Forelimb muscle (tissue), 1 donor: ENCODE measurements around the gene TMPRSS12. TPM values are rescaled to one million over a fixed set of nuclear protein-coding genes. Genes with fewer than 3 reads are reported as not detected.
"Not testable (repeated sequence)": the region's sequence is repeated elsewhere in the genome, so short reads cannot be mapped to it uniquely, and the experiment has no call there.

ENCODE experiments used
- DNase-seq: peaks from one replicate; pipeline ENCODE4 v3.0.0-alpha.2; 2013; ENCODE audit warnings: low read depth
- polyA plus RNA-seq: library from polyadenylated mRNA; unstranded; fragments of 120-200 nt; gene quantifications from one replicate; pipeline ENCODE4 v1.2.1, GENCODE V29; 2013; ENCODE audit not compliant: insufficient read length

TMPRSS12 gene
- polyA plus RNA-seq, 1 donor, result 0.04 TPM

DNA sequence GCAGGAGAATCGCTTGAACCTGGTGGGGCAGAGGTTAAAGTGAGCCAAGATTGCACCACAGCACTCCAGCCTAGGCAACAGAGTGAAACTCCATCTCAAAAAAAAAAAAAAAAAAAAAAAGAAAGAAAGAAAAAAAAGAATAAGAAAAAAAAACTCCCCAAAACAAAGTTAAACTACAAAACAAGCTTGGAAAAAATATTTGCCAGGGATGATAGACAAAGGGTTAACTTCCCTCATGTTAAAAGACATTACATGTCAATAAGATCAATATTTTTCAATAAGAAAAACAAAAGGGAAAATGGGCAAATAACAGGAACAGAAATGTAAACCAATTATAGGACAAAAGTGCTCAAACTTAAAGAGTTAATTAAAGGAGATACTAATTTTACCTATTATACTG, 83.2 kb downstream of the TMPRSS12 start:
- no peak for DNase-seq

DNA sequence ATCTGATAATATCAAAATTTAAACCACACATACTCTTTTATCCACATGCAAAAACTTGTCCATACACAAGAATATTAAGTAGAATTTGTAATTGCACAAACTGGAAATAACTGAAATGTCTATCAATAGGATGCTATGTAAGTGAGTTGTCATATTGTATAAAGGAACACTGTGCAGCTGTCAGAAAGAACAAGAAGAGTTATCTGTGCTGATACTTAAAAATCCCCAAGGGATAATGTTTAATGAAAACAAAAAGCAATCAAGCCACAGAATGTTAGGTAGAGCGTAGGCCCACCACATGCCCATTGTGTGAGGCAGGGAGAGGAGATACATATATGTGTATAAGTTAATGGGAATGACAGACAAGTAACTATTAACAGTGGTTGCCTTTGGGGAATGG, 83.7 kb downstream of the TMPRSS12 start:
- DNase-seq, result no peak

DNA sequence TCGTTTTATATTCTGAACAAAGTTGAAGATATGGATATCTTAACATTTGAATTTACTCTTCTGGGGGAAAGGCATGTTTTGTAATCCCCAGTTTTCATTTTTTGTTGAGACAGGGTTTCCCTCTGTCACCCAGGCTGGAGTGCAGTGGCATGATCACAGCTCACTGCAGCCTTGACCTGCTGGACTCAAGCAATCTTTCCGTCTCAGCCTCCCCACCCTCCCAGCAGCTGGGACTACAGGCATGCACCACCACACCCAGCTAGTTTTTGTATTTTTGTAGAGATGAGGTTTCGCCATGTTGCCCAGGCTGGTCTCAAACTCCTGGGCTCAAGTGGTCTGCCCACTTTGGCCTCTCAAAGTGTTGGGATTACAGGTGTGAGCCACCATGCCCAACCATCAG, 84.2 kb downstream of the TMPRSS12 start:
- DNase-seq, result not testable (repeated sequence)

DNA sequence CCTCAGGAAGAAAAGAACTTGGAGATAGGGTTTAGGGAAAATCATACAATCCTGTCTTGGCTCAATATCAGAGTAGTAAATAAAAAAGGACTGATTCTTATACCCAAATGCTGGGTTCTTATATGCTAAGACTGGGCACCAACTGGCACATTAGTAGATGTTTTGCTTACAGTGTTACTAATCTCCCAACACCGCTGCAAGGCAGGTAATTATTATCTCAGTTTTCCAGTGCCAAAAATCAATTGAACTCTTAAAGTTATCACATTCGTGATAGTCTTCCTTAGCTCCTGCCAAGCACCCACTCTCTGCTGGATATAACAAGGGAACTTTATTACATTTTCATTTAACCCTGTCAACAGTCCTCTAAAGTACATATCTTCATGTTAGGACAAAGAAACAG, 84.6 kb downstream of the TMPRSS12 start:
- no peak for DNase-seq

DNA sequence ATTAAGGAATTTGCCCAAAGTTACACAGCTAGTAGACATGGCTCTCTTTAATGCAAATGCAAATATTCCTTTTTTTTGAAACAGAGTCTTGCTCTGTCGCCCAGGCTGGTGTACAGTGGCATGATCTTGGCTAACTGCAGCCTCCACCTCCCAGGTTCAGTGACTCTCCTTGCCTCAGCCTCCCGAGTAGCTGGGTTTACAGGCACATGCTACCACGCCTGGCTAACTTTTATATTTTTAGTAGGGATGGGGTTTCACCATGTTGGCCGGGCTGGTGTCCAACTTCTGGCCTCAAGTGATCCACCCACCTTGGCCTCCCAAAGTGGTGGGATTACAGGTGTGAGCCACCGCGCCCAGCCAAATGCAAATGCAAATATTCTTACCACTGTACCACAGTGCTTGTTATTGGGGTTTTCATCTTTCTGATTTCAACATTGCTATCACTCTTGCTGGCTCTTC, 85.1 kb downstream of the TMPRSS12 start:
- no peak for DNase-seq

DNA sequence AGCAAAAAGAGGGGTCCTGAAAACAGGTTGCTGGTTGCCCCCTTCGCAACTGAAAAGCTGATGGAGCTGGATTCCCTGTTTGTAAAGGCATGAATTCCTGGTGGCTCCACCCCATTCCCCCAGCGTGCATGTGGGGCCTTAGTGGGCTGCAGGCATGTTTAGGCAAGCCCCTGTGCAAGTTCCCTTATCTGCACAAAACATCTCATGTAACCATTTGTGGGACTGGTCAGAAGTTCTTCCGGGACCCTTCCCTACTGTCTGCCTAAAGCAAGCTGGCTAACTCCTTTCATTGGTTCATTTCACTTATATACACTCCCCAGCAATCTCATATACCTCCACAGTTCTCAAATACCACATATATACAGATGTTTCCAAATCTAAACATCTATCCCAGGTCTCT, 85.7 kb downstream of the TMPRSS12 start:
- no peak for DNase-seq

DNA sequence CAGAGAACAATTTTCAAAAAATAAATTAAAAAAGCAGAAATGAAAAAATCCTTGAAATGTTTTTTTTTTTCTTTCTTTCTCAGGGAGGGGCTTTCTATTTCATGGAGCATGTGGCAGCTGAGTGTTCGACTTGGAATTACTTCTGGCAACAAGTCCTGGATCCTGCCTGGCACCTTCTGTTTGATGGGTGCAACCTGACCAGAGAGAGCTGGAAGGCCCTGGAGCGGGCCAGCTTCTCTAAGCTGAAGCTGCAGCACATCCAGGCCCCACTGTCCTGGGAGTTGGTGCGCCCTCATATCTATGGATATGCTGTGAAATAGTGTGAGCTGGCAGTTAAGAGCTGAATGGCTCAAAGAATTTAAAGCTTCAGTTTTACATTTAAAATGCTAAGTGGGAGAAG, 87.1 kb downstream of the TMPRSS12 start:
- DNase-seq, result no peak

DNA sequence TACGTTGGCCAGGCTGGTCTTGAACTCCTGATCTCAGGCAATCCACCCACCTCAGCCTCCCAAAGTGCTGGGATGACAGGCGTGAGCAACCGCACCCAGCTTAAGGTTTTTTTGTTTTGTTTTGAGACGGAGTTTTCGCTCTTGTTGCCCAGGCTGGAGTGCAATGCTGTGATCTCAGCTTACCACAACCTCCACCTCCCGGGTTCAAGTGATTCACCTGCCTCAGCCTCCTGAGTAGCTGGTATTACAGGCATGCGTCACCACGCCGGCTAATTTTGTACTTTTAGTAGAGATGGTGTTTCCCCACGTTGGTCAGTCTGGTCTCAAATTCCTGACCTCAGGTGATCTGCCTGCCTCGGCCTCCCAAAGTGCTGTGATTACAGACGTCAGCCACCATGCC, 87.8 kb downstream of the TMPRSS12 start:
- not testable (repeated sequence) for DNase-seq

DNA sequence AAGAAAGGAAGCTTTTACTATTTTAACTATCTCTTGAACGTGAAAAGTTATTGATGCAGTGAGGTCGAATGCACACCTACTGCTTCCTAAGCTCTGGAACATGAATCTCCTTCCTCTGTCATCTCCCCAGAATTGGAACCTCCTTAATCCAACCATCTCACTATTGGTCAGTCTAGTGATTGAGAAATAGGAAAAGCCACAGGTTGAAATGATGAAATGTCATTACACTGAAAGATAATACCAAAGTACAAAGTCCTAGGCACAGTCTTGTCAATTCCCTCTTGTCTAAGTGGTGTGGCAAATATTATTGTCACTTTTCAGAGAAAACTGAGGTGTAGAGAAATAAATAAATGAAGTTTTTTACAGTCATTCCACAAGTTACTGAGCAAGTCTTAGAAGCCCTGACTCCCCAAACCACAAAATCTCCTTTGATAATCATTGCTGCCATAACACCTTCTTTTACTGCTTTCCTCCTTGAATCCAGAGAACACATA, 90.1 kb downstream of the TMPRSS12 start:
- DNase-seq, result no peak

DNA sequence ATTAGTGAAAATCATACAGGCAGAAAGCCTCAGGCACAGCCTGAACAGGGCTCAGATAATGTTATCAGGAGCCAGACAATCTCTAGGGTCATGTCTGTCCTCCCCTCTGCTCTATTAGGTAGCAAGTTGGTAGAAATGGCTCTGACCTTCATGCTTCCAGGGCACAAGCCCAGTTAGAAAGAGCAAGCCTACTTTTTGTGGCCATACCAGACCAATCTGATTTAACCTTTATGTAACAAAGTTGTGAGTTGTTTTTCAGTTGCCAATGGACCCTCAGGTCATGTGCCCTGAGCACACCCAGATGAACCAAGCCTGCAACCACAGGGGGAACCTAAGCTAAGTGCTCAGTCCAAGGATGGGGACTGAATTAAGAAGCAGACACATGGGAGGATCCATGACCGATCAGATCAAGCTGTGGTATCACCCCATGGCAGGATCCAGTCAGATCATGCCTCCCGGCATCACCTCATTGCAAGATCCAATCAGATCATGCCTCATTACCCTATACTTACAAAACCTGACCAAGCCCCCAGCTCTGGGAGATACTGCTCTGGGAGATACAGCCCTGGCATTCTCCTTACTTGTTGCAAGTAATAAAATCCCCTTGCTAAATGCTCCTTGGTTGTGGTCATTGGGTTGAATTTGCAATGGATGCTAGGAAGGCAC, 90.9 kb downstream of the TMPRSS12 start:
- DNase-seq, result no peak

DNA sequence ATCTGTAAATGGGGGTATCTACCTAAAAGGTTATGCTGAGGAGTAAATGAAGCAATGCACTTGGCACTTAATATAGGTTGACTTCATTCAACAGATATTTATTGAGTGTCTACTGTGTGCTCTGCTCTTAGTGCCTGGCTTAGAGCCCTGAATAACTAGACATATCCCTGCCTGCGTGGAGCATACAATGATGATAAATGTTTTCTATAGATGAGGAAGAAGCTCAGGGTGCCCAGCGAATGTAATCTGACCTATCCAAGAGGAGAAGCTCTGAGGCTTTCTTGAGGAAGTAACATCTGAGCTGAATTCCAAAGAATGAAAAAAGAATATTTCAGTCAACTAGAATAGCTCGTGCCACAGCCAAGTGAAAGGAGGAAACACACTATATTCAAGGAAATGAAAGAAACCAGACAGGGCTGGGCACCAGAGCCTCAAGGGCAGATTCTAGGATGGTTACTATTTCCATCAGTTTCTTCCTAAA, 91.7 kb downstream of the TMPRSS12 start:
- no peak for DNase-seq

DNA sequence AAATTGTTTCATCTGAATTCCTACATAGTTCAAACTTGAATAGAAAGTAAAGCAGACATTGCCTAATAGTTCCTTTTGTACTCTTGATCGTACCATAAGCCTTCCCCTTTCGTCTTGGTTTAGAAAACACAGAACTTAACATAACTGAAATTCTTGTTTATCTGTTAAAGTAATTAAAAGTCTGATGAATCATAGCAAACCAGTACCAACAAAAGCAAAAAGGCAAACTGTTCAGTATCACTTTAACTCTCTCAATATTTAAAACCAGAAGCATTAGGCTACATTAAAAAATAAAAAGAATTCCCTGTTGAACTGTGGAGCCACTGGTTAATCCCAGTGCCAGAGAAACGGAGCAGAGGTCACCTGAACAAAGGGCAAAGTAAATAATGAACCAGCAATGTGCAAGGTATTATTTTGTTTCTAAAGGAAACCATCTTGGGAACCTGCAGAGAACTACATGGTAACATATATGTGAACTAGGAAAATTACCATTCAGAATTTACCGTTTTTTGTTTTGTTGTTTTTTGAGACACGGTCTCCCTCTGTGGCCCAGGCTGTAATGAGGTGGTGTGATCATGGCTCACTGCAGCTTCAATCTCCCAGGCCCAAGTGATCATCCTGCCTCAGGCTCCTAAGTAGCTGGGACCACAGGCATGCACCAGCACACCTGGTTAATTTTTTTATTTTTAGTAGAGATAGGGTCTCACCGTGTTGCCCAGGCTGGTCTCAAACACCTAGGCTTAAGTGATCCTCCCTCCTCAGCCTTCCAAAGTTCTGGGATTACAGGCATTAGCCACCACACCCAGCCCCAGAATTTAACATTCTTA, 92.5 kb downstream of the TMPRSS12 start:
- DNase-seq, result no peak

DNA sequence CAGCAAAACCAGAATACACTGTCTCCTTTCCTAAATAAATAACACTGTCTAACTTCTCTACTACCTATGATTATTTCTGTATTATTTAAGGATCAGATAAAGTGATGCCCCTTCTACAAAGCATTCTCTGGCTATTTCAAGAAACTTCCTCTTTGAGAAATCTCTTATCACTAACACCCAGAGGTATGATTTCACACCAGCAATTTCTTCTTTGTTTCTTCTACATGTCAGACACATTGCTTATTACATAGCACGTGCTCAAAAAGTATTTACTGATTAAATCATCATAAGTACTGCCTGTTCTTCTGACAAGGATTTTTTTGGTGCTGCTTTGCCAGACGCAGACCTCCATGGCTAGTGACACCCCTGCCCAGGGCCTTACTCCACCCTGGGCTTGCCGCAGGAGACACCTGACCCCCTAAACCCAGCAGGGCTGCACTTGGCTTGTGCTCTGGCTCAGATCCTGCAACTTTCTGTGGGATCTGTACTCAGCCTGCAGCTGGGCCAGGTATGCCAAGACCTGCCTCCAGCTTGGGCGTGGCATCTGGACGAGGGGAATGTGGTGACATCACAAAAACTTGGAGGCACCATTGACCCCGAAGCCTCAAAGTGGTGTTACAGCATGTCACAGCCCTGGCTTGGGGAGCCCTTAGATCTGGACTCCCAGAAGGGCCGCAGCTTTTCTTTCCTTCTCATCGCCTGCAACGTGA, 94.2 kb downstream of the TMPRSS12 start:
- DNase-seq, result no peak

Other genes starting within 250 kb of the TMPRSS12 start
- gene ATF1, start 78.8 kb upstream of the TMPRSS12 start, polyA plus RNA-seq, result 37.8 TPM
- gene HIGD1C, start 109.6 kb downstream of the TMPRSS12 start, polyA plus RNA-seq, result 0.48 TPM
- 24.8 TPM for gene SLC11A2, start 183.5 kb downstream of the TMPRSS12 start, polyA plus RNA-seq
- gene LETMD1, start 205.4 kb downstream of the TMPRSS12 start, polyA plus RNA-seq, result 54.3 TPM
- 26.4 TPM for gene CSRNP2, start 240.7 kb downstream of the TMPRSS12 start, polyA plus RNA-seq